K562 (cell line): ENCODE data around the gene CDKN3. TPM values are rescaled to one million over a fixed set of nuclear protein-coding genes. Genes with fewer than 3 reads are reported as not detected.

Experiments used
- ATAC-seq: fragments of 200-7000 bp; cut with Tn5 transposase; 3 replicates; pipeline ENCODE4 v1.9.1; 2020; ENCODE audit warnings: moderate library complexity
- BruUV-seq: library from RNA; stranded (reverse); fragments of 400-500 nt; replicated peaks from 2 replicates; lab custom pipeline; 2021; lab: Mats Ljungman, UMichigan
- CTCF ChIA-PET: fragments of 300-600 bp; formaldehyde crosslinking; extraction: SDS; loops from one replicate; lab custom pipeline; 2021; ENCODE audit warnings: low intra/inter-chr PET ratio; lab: Yijun Ruan, JAX
- POLR2A ChIA-PET: fragments of 300-600, 350-650 bp; sonication (Branson Sonifier 250); formaldehyde crosslinking; extraction: SDS; loops from one replicate; lab custom pipeline; 2021; ENCODE audit warnings: antibody characterized with exemption, inconsistent platforms; lab: Yijun Ruan, JAX
- DNase-seq, 4 experiments: peaks; one replicate each; pipeline versions ENCODE4 v3.0.0 to v3.0.0-alpha.2; 2011 to 2018; ENCODE audit warnings: low spot score in 3 of 4, mixed read lengths in 3 of 4; ENCODE audit errors: extremely low read depth in 1 of 4
- FAIRE-seq: peaks from 2 replicates; lab custom pipeline; 2011; peaks lifted over from hg19 to GRCh38; lab: Jason Lieb, UNC
- H2AFZ ChIP-seq: 2 replicates; pipeline ENCODE4 v1.6.0; 2011; ENCODE audit warnings: low read depth, low read length, control low read depth, inconsistent platforms
- H3K27ac ChIP-seq: fragments of 200-600 bp; 3 replicates; pipeline ENCODE4 v1.8.0; 2011; ENCODE audit warnings: low read depth, mild to moderate bottlenecking, control low read depth, inconsistent platforms, low read length, moderate library complexity, mixed read lengths; ENCODE audit errors: extremely low read depth
- H3K27me3 ChIP-seq, 2 experiments: fragments of 300-600 bp in 1 of 2; 2 replicates in 1 of 2; 3 replicates in 1 of 2; pipeline versions ENCODE4 v1.6.0 to v1.8.0; 2011; ENCODE audit warnings: inconsistent platforms in 2 of 2, low read length in 2 of 2, mild to moderate bottlenecking in 1 of 2, mixed read lengths in 1 of 2, moderate library complexity in 1 of 2; ENCODE audit not compliant: control insufficient read depth in 2 of 2, insufficient read depth in 2 of 2
- H3K36me3 ChIP-seq: fragments of 300-600 bp; 3 replicates; pipeline ENCODE4 v1.8.0; 2011; ENCODE audit warnings: mild to moderate bottlenecking, low read length, inconsistent platforms; ENCODE audit not compliant: control insufficient read depth, insufficient read depth
- H3K4me1 ChIP-seq, 2 experiments: fragments of 200-600 bp in 1 of 2; replicated peaks in 1 of 2; 2 replicates in 1 of 2; 3 replicates in 1 of 2; pipeline versions ENCODE4 v1.5.1 to v1.8.0; 2011; ENCODE audit warnings: inconsistent platforms in 2 of 2, low read length in 2 of 2, mild to moderate bottlenecking in 1 of 2, mixed read lengths in 1 of 2, moderate library complexity in 1 of 2; ENCODE audit not compliant: control insufficient read depth in 2 of 2, insufficient read depth in 2 of 2
- H3K4me2 ChIP-seq: 2 replicates; pipeline ENCODE4 v1.6.1; 2011; ENCODE audit warnings: low read length, control low read depth, inconsistent platforms, mixed read lengths; ENCODE audit not compliant: insufficient read depth
- H3K4me3 ChIP-seq: fragments of 200-600 bp; sonication (generic), shearing (Covaris generic); 2 replicates; pipeline ENCODE4 v1.5.1; 2016; ENCODE audit warnings: control low read depth, inconsistent platforms
- H3K79me2 ChIP-seq: fragments of 200-600 bp; 3 replicates; pipeline ENCODE4 v1.8.0; 2011; ENCODE audit warnings: low read length, inconsistent platforms; ENCODE audit not compliant: control insufficient read depth, insufficient read depth
- H3K9ac ChIP-seq, 2 experiments: 2 replicates each; pipeline versions ENCODE4 v1.6.0 to v1.6.1; 2011; ENCODE audit warnings: low read depth in 2 of 2, low read length in 2 of 2, control low read depth in 1 of 2, inconsistent platforms in 1 of 2, mild to moderate bottlenecking in 1 of 2, mixed read lengths in 1 of 2; ENCODE audit not compliant: insufficient read depth in 1 of 2
- H3K9me1 ChIP-seq: one replicate; pipeline ENCODE4 v1.6.0; 2011; ENCODE audit warnings: inconsistent platforms, mild to moderate bottlenecking, low read length, moderate library complexity; ENCODE audit not compliant: control insufficient read depth, insufficient read depth
- H3K9me3 ChIP-seq: replicated peaks from 2 replicates; pipeline ENCODE4 v1.5.1; 2011; ENCODE audit warnings: low read depth, low read length, inconsistent platforms; ENCODE audit not compliant: control insufficient read depth, insufficient read depth
- H4K20me1 ChIP-seq: replicated peaks from 2 replicates; pipeline ENCODE4 v1.6.1; 2011; ENCODE audit warnings: low read length, inconsistent platforms, mixed read lengths; ENCODE audit not compliant: control insufficient read depth, insufficient read depth
- ERF ChIP-seq: fragments of 450-650 bp; formaldehyde crosslinking; IDR thresholded peaks from 2 replicates; pipeline ENCODE4 v1.4.0; 2020; ENCODE audit warnings: mild to moderate bottlenecking, mixed read lengths
- POLR2H ChIP-seq: IDR thresholded peaks from 2 replicates; pipeline ENCODE4 v1.6.1; 2016; ENCODE audit warnings: missing genetic modification characterization, low read depth, mild to moderate bottlenecking, control low read depth, missing compliant biosample characterization, moderate library complexity
- RBM25 ChIP-seq: fragments of 200-400 bp; formaldehyde crosslinking; IDR thresholded peaks from 2 replicates; pipeline ENCODE4 v1.6.1; 2018; ENCODE audit warnings: low read length, low read depth, moderate library complexity; ENCODE audit not compliant: severe bottlenecking
- ZNF146 ChIP-seq: IDR thresholded peaks from one replicate; pipeline ENCODE4 v1.6.1; 2018; ENCODE audit warnings: missing compliant biosample characterization; ENCODE audit not compliant: unreplicated experiment
- in situ Hi-C: fragments of 300-500 bp; cut with MboI; formaldehyde crosslinking; loops from 4 replicates; pipeline ENCODE4 v1.15.0; 2018; ENCODE audit warnings: inconsistent platforms, mixed read lengths
- intact Hi-C: fragments of 100-400 bp; cut with micrococcal nuclease; formaldehyde crosslinking; loops from 2 replicates; pipeline ENCODE4 v1.14.2; 2022
- polyA plus RNA-seq, 8 experiments: library from polyadenylated mRNA; depleted of rRNA in 4 of 8; stranded (reverse) in 5 of 8; unstranded in 3 of 8; fragments of >200 nt; fragmentation: Nextera tagmentation in 2 of 8; fragmentation: Illumina TruSeq in 1 of 8; extraction: Ambion mirVana in 2 of 8; extraction: Trizol in 1 of 8; gene quantifications; 2 replicates each; pipeline versions ENCODE4 v1.2.1 to v1.2.3, GENCODE V29; 2011 to 2014; ENCODE audit warnings: inconsistent platforms in 1 of 8, missing spikeins in 1 of 8
- total RNA-seq, 7 experiments: library from RNA; depleted of rRNA in 6 of 7; stranded (reverse); fragments of >200 nt in 6 of 7; fragmentation: Illumina TruSeq in 2 of 7; extraction: Trizol in 2 of 7; gene quantifications; 2 replicates each; pipeline versions ENCODE4 v1.2.1 to v1.2.3, GENCODE V29; 2011 to 2021; ENCODE audit warnings: low replicate concordance in 1 of 7
- TF ChIP-seq, protein P1 (sequence below): fragments of 250-450 bp; sonication (Bioruptor Pico); IDR thresholded peaks from 2 replicates; pipeline ENCODE4 v1.5.0; 2021

Gene CDKN3
- total and polyA plus RNA-seq, 9 of the 15 experiments (the other 6 are each of a cell fraction or from before 2014, with no cell fraction given), result 41.3 to 128 (median 70.7) TPM

GRCh38 chr14:54354968-54355641 lies 41.7 kb upstream of the CDKN3 start:
- no peak for FAIRE-seq
- Histone ChIP-seq H3K9ac (no peak overlapping the region), H3K4me3 (no peak overlapping the region), H3K4me1 (no peaks in the 10 kb centered on the region; a peak in 1 of 5 replicates), H2AFZ (no peak overlapping the region), H3K27ac (no peak overlapping the region), H3K27me3 (peaks cover 0 to 4% of the 10 kb centered on the region in 2 experiments; a peak in 1 of 5 replicates), H3K9me3 (no peaks in the 10 kb centered on the region), H3K36me3 (no peaks in the 10 kb centered on the region), H4K20me1 (no peaks in the 10 kb centered on the region), H3K4me2 (no peak overlapping the region), H3K79me2 (no peaks in the 10 kb centered on the region), H3K9me1 (no peaks in the 10 kb centered on the region)
- no peak for DNase-seq
- no TSS peak for BruUV-seq
- in situ Hi-C loops, result no loop called here
- CTCF ChIA-PET, result no interaction called here
- no peak for ATAC-seq
- intact Hi-C loops, result no loop called here
- POLR2A ChIA-PET, result no interaction called here
- TF ChIP-seq, protein P1, sequence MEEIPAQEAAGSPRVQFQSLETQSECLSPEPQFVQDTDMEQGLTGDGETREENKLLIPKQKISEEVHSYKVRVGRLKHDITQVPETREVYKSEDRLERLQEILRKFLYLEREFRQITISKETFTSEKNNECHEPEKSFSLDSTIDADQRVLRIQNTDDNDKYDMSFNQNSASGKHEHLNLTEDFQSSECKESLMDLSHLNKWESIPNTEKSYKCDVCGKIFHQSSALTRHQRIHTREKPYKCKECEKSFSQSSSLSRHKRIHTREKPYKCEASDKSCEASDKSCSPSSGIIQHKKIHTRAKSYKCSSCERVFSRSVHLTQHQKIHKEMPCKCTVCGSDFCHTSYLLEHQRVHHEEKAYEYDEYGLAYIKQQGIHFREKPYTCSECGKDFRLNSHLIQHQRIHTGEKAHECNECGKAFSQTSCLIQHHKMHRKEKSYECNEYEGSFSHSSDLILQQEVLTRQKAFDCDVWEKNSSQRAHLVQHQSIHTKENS, result no peak
- peak; percentile 50 for TF ChIP-seq RBM25
- TF ChIP-seq ZNF146, result peak; percentile 52
- no peak for TF ChIP-seq POLR2H (tag)
- TF ChIP-seq ERF, result no peak
